Stimulated activated CD8-positive, alpha-beta memory T cell treated with anti-CD3 and anti-CD28 coated beads, Interleukin-12 subunit alpha, Interleukin-12 subunit beta, amount 100 ng/mL, for 4 hours (primary cell): ENCODE measurements around the gene NPAS2.

Experiments used
- DNase-seq: peaks from one replicate; pipeline ENCODE4 v3.0.0-alpha.2; 2020; ENCODE audit warnings: low read depth

NPAS2 gene

GRCh38 chr2:100941646-100942240 lies 121.8 kb downstream of the NPAS2 start:
- DNase-seq: no peak

- no peak for DNase-seq
Observed at GRCh38 chr2:100944617-100945432, 124.9 kb downstream of the NPAS2 start.

DNA sequence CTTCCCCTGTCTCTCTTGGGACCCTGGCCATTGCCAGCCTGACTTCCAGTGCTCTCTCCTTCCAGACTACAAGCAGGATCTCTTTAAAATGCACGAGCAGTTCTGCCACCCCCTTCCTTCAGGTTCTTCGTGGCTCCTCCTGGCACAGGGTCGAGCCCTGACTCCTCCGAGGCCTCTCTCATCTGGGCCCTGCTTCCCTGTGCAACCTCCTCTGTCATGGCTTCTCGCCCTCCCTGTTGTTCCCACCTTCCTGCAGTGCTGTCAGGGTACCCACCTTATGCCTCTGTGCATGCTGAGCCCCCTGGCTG lies 125.4 kb downstream of the NPAS2 start:
- DNase-seq: no peak

DNA sequence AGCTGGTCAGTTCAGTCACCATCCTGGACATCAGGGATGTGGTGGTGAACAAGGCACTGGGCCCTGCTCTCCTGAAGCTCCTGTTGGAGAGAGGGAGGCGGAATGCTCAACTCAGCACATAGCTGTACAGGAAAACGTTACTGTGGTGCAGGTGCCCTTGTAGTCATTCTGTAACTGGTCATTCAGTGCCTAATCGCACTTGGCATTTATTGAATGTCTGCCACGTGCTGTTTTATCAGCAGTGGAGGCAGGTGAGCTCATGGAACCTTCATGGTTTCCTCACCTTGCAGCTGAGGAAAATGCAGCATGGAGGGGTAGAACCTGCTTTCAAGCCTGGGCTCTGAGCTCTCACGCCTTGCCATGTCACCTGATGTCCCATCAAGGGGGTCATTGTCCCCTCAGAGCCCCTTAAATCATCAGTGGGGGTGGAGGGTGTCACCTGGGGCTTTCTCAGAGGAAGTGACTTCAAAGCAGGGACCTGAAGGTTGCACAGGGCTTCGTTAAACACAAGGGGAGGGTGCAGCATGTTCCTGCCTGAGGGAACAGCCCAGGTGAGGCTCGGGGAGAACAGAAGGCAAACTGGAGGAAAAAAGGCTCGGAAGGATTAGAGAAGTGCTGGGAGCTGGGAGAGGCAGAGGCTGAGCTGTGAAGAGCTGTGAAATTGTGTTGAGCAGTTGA lies 126.1 kb downstream of the NPAS2 start:
- no peak for DNase-seq

GRCh38 chr2:100948942-100949811 lies 129.2 kb downstream of the NPAS2 start:
- no peak for DNase-seq

GRCh38 chr2:100952512-100952911 lies 132.6 kb downstream of the NPAS2 start:
- no peak for DNase-seq

DNA sequence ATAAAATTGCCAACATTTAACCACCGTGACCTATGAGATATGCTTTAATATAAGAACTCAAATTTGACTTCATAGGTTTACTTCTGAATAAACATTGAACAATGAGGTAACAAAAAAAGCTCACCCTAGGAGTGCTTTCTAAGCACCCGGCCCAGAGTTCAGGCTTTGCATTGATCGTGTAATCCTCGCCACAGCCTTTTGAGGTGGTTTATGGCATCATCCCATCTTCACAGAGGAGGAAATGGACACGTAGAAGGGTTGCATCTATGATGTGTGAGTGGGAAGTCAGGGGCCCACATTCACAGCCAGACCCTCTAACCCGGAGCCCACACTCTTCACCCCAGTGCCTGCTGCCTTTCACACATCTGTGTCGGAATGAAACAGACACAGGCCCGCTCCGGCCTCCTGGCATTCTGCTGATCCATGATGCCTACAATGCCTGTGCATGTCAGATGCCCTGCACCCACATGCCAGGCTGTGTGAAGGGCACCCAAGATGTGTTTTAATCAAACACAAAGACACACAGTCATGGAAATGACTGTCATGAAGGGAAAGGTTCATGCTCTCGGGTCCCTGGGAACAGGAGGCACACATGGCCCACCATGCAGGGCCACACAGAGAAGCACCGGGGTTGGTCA lies 133.6 kb downstream of the NPAS2 start:
- no peak for DNase-seq

- DNase-seq: no peak
Observed at GRCh38 chr2:100954044-100954420, 134.1 kb downstream of the NPAS2 start.

- no peak for DNase-seq
Observed at GRCh38 chr2:100955226-100955625, 135.3 kb downstream of the NPAS2 start.

GRCh38 chr2:100956081-100956480 lies 136.1 kb downstream of the NPAS2 start:
- no peak for DNase-seq

- no peak for DNase-seq
Observed at GRCh38 chr2:100957996-100958653, 138.2 kb downstream of the NPAS2 start.

- DNase-seq: no peak
Observed at GRCh38 chr2:100959225-100959880, 139.4 kb downstream of the NPAS2 start.

DNA sequence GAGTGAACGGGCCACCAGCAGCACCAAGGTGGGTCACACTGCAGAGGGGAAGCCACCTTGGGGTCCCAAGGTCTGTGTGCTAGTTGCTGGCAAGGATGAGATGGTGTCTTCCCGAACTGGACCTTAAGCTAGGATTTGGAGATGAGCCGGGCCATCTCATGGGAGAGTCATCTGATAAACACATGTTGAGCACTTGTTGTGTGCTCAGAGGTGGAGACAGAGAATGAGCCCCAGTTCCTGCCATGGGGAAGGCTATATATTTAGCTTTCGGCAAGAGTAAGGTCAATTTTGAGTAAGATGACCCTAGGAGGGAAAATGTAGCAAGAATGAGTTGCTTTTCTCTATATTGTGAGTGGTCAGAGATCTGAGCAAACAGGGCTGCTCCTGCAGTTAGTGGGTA lies 140.7 kb downstream of the NPAS2 start:
- DNase-seq: no peak

DNA sequence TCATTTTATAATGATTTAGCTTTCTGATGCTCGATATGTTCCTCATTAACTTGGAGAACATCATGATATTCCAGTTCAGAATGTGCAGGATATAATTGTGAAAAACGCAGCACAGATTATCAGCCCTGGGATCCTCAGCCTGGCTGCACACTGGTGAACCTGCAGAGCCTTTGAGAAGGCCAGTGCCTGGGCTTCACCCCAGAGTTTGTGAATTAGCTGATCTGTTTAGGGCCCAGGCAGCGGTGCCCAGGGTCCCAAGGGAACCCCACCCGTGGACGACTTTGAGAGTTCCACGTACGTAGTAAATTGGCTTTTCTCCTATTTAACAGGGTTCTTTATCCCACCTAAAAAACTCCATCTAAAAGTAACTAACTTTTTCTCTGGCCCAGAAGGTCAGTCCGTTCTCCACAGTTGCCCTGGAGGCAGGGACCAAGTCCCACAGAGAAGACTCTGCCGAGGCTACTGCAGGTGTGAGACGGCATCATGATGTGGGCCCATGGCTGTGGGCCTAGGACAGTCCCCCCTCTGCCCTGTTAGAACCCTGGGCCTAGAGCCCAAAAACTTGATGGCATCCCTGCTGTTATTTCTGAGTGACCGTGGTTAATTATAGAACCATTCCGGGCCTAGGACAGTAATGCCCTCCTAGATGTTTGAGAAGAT lies 142.6 kb downstream of the NPAS2 start:
- DNase-seq: no peak

DNA sequence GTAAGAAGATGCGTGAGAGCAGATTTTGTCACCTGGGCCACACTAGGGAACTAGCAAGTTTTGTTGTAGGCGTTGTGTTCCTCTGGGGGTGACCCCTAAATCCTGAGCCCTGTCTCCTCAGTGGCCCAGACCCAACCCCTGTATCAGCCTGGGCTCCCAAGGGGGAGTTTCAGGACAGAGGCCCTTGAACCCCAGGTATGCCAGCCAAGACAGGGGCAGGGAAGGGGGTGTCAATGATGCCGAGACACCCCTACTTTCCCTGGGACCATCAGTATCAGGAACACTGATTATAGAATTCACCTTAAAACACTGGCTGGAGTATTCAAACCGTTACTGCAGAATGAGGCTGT lies 143.1 kb downstream of the NPAS2 start:
- DNase-seq: no peak

DNA sequence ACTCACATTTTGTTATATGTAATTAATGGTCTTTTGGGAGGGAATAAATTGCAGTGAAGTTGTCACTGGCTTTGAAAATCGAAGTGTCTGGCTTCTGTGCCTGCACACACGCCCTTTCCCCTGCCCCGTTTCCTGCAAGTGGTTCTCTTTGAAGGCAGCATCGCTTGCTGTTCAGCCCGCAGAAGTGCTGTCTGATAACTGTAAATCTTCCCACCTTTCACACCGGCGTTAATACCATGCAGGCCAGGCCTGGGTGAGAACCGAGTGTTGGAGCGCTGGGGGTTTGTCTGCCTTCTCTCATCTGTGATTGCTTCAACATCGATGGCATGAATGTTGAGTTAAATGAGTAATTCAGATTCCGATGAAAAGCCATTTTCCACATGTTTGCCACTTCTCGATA lies 144.3 kb downstream of the NPAS2 start:
- DNase-seq: no peak

- DNase-seq: no peak
Observed at GRCh38 chr2:100964681-100965169, 144.8 kb downstream of the NPAS2 start.

GRCh38 chr2:100965596-100965995 lies 145.7 kb downstream of the NPAS2 start:
- no peak for DNase-seq

DNA sequence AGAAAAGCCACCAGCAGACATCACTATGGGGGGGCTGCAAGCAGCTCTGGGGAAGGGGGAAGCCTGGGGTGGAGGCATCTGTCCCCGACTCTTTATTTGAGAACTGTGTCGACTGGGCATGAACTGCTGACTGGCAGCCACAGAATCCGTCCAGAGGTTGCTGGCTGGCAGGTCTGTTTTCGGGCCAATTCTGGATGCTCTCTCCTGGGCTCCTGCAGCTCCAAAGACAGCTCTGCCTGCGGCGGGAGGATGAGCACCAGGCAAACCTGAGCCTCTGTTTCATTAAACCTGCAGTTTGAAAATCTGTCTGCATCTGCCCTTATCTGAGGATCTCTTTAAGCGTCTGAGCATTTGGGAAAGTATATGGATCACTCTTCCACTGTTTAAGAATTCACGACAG lies 147.8 kb downstream of the NPAS2 start:
- DNase-seq: no peak
